Right lobe of liver (tissue), 4 donors: Measurements from ENCODE around the gene ADARB2.

Experiments used
- POLR2A ChIP-seq: fragments of 450-650 bp; IDR thresholded peaks from one replicate; pipeline ENCODE4 v1.6.1; 2017; ENCODE audit warnings: antibody characterized with exemption, mild to moderate bottlenecking
- TF ChIP-seq, protein P1 (sequence below), 4 donors: fragments of 200-600 bp in 3 of 4; fragments of 450-650 bp in 1 of 4; IDR thresholded peaks; one replicate each; pipeline versions ENCODE4 v1.5.1 to v1.8.0; 2016 to 2022; ENCODE audit warnings: antibody characterized with exemption in 4 of 4, mild to moderate bottlenecking in 2 of 4
- donor health status: DM: no; HTN: no; CAD: no.
- donor health status: DM: no; HTN: no; CAD: no.
- donor health status: DM: no; HTN: yes; CAD: no.

GRCh38 chr10:1348773-1349050 is 388.6 kb downstream of the ADARB2 start:
- TF ChIP-seq, protein P1, sequence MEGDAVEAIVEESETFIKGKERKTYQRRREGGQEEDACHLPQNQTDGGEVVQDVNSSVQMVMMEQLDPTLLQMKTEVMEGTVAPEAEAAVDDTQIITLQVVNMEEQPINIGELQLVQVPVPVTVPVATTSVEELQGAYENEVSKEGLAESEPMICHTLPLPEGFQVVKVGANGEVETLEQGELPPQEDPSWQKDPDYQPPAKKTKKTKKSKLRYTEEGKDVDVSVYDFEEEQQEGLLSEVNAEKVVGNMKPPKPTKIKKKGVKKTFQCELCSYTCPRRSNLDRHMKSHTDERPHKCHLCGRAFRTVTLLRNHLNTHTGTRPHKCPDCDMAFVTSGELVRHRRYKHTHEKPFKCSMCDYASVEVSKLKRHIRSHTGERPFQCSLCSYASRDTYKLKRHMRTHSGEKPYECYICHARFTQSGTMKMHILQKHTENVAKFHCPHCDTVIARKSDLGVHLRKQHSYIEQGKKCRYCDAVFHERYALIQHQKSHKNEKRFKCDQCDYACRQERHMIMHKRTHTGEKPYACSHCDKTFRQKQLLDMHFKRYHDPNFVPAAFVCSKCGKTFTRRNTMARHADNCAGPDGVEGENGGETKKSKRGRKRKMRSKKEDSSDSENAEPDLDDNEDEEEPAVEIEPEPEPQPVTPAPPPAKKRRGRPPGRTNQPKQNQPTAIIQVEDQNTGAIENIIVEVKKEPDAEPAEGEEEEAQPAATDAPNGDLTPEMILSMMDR (IDR thresholded peaks at IDR 0.05) = no peak
- TF ChIP-seq POLR2A = no peak
